MCF 10A (cell line): Measurements from ENCODE around the gene ADD1. TPM values are rescaled to one million over a fixed set of nuclear protein-coding genes. Genes with fewer than 3 reads are reported as not detected.

Experiments used
- BruUV-seq: library from RNA; stranded (reverse); fragments of 400-500 nt; replicated peaks from 2 replicates; lab custom pipeline; 2021; lab: Mats Ljungman, UMichigan
- CTCF ChIA-PET: fragments of 300-600 bp; sonication (Branson Sonifier 250); formaldehyde crosslinking; extraction: SDS; loops from one replicate; lab custom pipeline; 2021; ENCODE audit warnings: antibody characterized with exemption, inconsistent platforms; lab: Yijun Ruan, JAX
- POLR2A ChIA-PET: fragments of 300-600, 350-650 bp; sonication (Branson Sonifier 250); formaldehyde crosslinking; extraction: SDS; loops from one replicate; lab custom pipeline; 2020; ENCODE audit warnings: antibody characterized with exemption, inconsistent platforms; lab: Yijun Ruan, JAX
- DNase-seq: peaks from one replicate; pipeline ENCODE4 v3.0.0-alpha.2; 2018; ENCODE audit not compliant: unreplicated experiment
- H3K27ac Mint-ChIP-seq: one replicate; pipeline ENCODE4 v1.8.0; 2022; ENCODE audit warnings: mild to moderate bottlenecking, low read depth, mixed read lengths; ENCODE audit not compliant: unreplicated experiment
- H3K27me3 Mint-ChIP-seq: one replicate; pipeline ENCODE4 v1.8.0; 2022; ENCODE audit warnings: mixed read lengths; ENCODE audit not compliant: insufficient read depth, unreplicated experiment
- H3K36me3 Mint-ChIP-seq: one replicate; pipeline ENCODE4 v1.8.0; 2022; ENCODE audit warnings: mild to moderate bottlenecking, moderate library complexity, mixed read lengths; ENCODE audit not compliant: insufficient read depth, unreplicated experiment
- H3K4me1 Mint-ChIP-seq: one replicate; pipeline ENCODE4 v1.8.0; 2022; ENCODE audit warnings: mixed read lengths; ENCODE audit not compliant: insufficient read depth, unreplicated experiment
- H3K4me3 Mint-ChIP-seq: one replicate; pipeline ENCODE4 v1.8.0; 2022; ENCODE audit warnings: mild to moderate bottlenecking, moderate library complexity, mixed read lengths; ENCODE audit not compliant: unreplicated experiment
- H3K9me3 Mint-ChIP-seq: one replicate; pipeline ENCODE4 v1.8.0; 2022; ENCODE audit warnings: mixed read lengths; ENCODE audit not compliant: unreplicated experiment
- intact Hi-C: fragments of 100-400 bp; cut with micrococcal nuclease; formaldehyde crosslinking; loops from 2 replicates; pipeline ENCODE4 v1.14.1; 2022
- total RNA-seq: library from RNA; stranded (reverse); gene quantifications from 2 replicates; pipeline ENCODE4 v1.2.3, GENCODE V29; 2022
- TF ChIP-seq, protein P1 (sequence below): fragments of 200-600 bp; IDR thresholded peaks from one replicate; pipeline ENCODE4 v1.8.0; 2022; ENCODE audit warnings: antibody characterized with exemption, mild to moderate bottlenecking; ENCODE audit not compliant: unreplicated experiment

The ADD1 gene
- total RNA-seq, 1 experiment from 2014 or later = 131 TPM

DNA sequence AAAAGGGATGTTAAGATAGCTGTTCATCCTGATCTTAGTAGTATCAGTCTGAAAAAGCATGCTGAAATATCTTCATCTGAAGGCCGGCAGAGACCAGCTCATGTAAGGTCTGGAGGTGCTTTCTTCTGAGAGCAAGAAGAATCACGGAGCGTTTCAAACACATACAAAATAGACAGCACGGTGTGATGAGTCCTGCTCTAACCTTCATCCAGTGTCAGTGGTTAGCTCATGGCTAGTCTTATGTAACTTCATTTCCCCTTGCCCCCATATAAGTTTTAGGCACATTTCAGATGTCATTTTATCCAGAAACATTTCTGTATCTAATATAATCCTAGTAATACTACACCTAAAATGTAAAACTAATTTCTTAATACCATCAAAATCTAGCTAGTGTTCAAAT lies 27.8 kb downstream of the ADD1 start:
- H3K9me3 Mint-ChIP-seq = no peaks in the 10 kb centered on the region
- intact Hi-C loops = no loop called here
- peaks cover 7% of the 10 kb centered on the region for H3K4me1 Mint-ChIP-seq
- ChIA-PET POLR2A (interaction anchor here (0.9 to 1.6 kb wide), 3 partner anchors 10 to 34 kb away, joined by 3 to 7 read pairs (median 3); no protein-coding TSS in a partner anchor), CTCF (no interaction called here)
- H3K36me3 Mint-ChIP-seq = peaks cover 18% of the 10 kb centered on the region
- no peak overlapping the region for H3K4me3 Mint-ChIP-seq
- H3K27me3 Mint-ChIP-seq = no peaks in the 10 kb centered on the region
- no peak overlapping the region for H3K27ac Mint-ChIP-seq
- no peak for DNase-seq
- no TSS peak for BruUV-seq
- TF ChIP-seq, protein P1, sequence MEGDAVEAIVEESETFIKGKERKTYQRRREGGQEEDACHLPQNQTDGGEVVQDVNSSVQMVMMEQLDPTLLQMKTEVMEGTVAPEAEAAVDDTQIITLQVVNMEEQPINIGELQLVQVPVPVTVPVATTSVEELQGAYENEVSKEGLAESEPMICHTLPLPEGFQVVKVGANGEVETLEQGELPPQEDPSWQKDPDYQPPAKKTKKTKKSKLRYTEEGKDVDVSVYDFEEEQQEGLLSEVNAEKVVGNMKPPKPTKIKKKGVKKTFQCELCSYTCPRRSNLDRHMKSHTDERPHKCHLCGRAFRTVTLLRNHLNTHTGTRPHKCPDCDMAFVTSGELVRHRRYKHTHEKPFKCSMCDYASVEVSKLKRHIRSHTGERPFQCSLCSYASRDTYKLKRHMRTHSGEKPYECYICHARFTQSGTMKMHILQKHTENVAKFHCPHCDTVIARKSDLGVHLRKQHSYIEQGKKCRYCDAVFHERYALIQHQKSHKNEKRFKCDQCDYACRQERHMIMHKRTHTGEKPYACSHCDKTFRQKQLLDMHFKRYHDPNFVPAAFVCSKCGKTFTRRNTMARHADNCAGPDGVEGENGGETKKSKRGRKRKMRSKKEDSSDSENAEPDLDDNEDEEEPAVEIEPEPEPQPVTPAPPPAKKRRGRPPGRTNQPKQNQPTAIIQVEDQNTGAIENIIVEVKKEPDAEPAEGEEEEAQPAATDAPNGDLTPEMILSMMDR = no peak

DNA sequence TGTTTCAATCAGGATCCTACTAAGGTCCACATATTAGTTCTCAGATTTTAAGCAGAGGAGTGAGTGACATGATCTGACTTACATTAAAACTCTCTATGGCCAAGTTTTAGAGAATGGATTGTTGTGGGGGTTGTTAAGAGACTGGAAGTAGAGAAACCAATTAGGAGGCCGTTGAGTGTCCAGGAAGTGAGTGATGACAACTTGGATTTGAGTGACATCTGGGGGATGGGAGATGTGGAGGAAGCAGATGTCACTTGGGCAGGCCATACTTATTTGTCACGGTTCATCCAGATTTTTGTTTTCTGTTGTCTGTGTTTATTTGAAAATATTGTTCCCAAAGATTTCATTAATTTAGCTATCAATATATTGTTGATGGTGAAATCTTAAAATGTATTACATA lies 28.3 kb downstream of the ADD1 start:
- no peak overlapping the region for H3K27ac Mint-ChIP-seq
- H3K27me3 Mint-ChIP-seq = no peaks in the 10 kb centered on the region
- H3K9me3 Mint-ChIP-seq = no peaks in the 10 kb centered on the region
- H3K36me3 Mint-ChIP-seq = peaks cover 23% of the 10 kb centered on the region
- TF ChIP-seq, protein P1 = no peak
- POLR2A ChIA-PET = interaction anchor here (0.9 to 1.6 kb wide), 3 partner anchors 10 to 33 kb away, joined by 3 to 7 read pairs (median 3); no protein-coding TSS in a partner anchor
- intact Hi-C loops = no loop called here
- CTCF ChIA-PET = no interaction called here
- no peak overlapping the region for H3K4me3 Mint-ChIP-seq
- no peak for DNase-seq
- BruUV-seq = no TSS peak
- H3K4me1 Mint-ChIP-seq = peaks cover 7% of the 10 kb centered on the region

DNA sequence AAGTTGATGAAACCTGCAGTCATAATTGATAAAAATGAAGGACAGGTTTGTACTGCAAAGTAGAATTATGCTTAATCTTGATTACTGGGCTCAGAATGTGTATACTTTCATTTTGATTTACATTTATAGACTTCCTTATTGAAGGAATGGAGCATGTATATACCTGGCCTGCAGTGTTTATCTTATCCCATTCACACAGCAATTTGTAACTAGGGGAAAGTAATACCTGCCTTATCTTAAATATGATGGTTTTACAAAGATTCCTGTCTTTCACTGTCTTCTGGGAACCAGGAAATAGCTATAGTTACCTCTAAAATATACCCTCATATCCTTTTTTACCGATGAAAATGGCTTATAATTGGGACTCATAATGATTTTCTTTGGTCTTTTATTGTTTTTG lies 29.7 kb downstream of the ADD1 start:
- POLR2A ChIA-PET = interaction anchor here (0.7 to 1.1 kb wide), 2 partner anchors 15 to 112 kb away, joined by 3 read pairs; no protein-coding TSS in a partner anchor
- DNase-seq = no peak
- Mint-ChIP-seq H3K27ac (no peak overlapping the region), H3K4me3 (no peak overlapping the region), H3K27me3 (no peaks in the 10 kb centered on the region), H3K9me3 (no peaks in the 10 kb centered on the region), H3K4me1 (peaks cover 7% of the 10 kb centered on the region), H3K36me3 (peaks cover 36% of the 10 kb centered on the region)
- intact Hi-C loops = no loop called here
- no TSS peak for BruUV-seq
- CTCF ChIA-PET = interaction anchor here (0.6 to 1.0 kb wide), 2 partner anchors 10 to 18 kb away, joined by 3 to 4 read pairs; no protein-coding TSS in a partner anchor
- TF ChIP-seq, protein P1 = no peak

DNA sequence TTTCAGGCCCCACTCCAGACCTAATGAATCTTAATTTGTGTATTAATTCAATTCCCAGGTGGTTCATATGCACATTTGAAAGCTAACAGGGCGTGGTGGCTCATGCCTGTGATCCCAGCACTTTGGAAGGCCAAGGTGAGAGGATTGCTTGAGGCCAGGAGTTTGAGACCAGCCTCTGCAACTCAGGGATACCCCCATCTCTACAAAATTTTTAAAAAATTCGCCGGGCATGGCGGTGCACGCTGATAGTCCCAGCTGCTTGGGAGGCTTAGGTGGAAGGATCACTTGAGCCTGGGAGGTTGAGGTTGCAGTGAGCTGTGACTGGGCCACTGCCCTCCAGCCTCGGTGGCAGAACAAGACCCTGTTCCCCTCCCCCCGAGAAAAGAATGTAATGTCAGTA lies 31.2 kb downstream of the ADD1 start:
- peaks cover 13% of the 10 kb centered on the region for H3K4me1 Mint-ChIP-seq
- TF ChIP-seq, protein P1 = no peak

More for the DNA sequence above, 31.2 kb downstream of the ADD1 start:
- intact Hi-C loops = no loop called here
- DNase-seq = no peak
- ChIA-PET POLR2A (interaction anchor here (0.7 kb wide), 1 partner anchor 114 kb away, joined by 3 read pairs; no protein-coding TSS in a partner anchor), CTCF (interaction anchor here (0.7 kb wide), 1 partner anchor 78 kb away, joined by 3 read pairs; no protein-coding TSS in a partner anchor)
- Mint-ChIP-seq H3K27me3 (no peaks in the 10 kb centered on the region), H3K4me3 (no peak overlapping the region), H3K36me3 (peaks cover 34% of the 10 kb centered on the region), H3K9me3 (no peaks in the 10 kb centered on the region), H3K27ac (no peak overlapping the region)
- BruUV-seq = no TSS peak
